IMR-90 (cell line): ENCODE results near the gene CHI3L1. TPM values are rescaled to one million over a fixed set of nuclear protein-coding genes. Genes with fewer than 3 reads are reported as not detected.

ENCODE experiments used
- ATAC-seq: fragments of 200-7000 bp; cut with Tn5 transposase; 2 replicates; pipeline ENCODE4 v1.9.1; 2020; ENCODE audit warnings: low read depth, mild to moderate bottlenecking, moderate library complexity
- BruUV-seq: library from RNA; stranded (reverse); fragments of 400-500 nt; replicated peaks from 2 replicates; lab custom pipeline; 2021; lab: Mats Ljungman, UMichigan
- CTCF ChIA-PET: fragments of 300-600 bp; formaldehyde crosslinking; extraction: SDS; loops from one replicate; lab custom pipeline; 2021; ENCODE audit warnings: antibody characterized with exemption; lab: Yijun Ruan, JAX
- POLR2A ChIA-PET: fragments of 300-600 bp; sonication (Branson Sonifier 250); formaldehyde crosslinking; loops from one replicate; lab custom pipeline; 2022; ENCODE audit warnings: antibody characterized with exemption; ENCODE audit not compliant: unreplicated experiment; lab: Charles Lee
- DNase-seq: peaks from one replicate; pipeline ENCODE4 v3.0.0; 2013
- H2AFZ ChIP-seq: replicated peaks from 2 replicates; pipeline ENCODE3; 2013; ENCODE audit warnings: low read length, mild to moderate bottlenecking; ENCODE audit not compliant: poor library complexity
- H2AK5ac ChIP-seq: 2 replicates; pipeline ENCODE4 v1.6.1; 2013; ENCODE audit warnings: low read depth, low read length, inconsistent platforms
- H2AK9ac ChIP-seq: replicated peaks from 2 replicates; pipeline ENCODE3; 2013; ENCODE audit warnings: mild to moderate bottlenecking, low read depth, low read length, moderate library complexity; ENCODE audit not compliant: poor library complexity
- H2BK120ac ChIP-seq: 2 replicates; pipeline ENCODE4 v1.6.1; 2013; ENCODE audit warnings: low read depth, low read length, inconsistent platforms
- H2BK15ac ChIP-seq: 3 replicates; pipeline ENCODE4 v1.6.1; 2013; ENCODE audit warnings: low read depth, low read length, inconsistent platforms
- H2BK20ac ChIP-seq: 2 replicates; pipeline ENCODE4 v1.6.1; 2013; ENCODE audit warnings: low read depth, mild to moderate bottlenecking, inconsistent platforms, low read length, moderate library complexity
- H2BK5ac ChIP-seq: 2 replicates; pipeline ENCODE4 v1.6.1; 2013; ENCODE audit warnings: mild to moderate bottlenecking, low read depth, low read length, inconsistent platforms; ENCODE audit not compliant: poor library complexity, severe bottlenecking
- H3K14ac ChIP-seq: replicated peaks from 2 replicates; pipeline ENCODE4 v1.6.1; 2013; ENCODE audit warnings: low read depth, low read length, inconsistent platforms
- H3K18ac ChIP-seq: 2 replicates; pipeline ENCODE4 v1.6.1; 2013; ENCODE audit warnings: low read depth, low read length, control low read depth
- H3K23ac ChIP-seq: 2 replicates; pipeline ENCODE4 v1.6.1; 2013; ENCODE audit warnings: low read depth, low read length, inconsistent platforms
- H3K27ac ChIP-seq: 2 replicates; pipeline ENCODE4 v1.5.1; 2013; ENCODE audit warnings: mild to moderate bottlenecking, control low read depth, low read length; ENCODE audit not compliant: insufficient read depth
- H3K27me3 ChIP-seq: 2 replicates; pipeline ENCODE4 v1.6.1; 2013; ENCODE audit warnings: low read length; ENCODE audit not compliant: control insufficient read depth, insufficient read depth
- H3K36me3 ChIP-seq: 2 replicates; pipeline ENCODE4 v1.6.1; 2013; ENCODE audit warnings: low read length, mixed read lengths; ENCODE audit not compliant: control insufficient read depth, insufficient read depth
- H3K4ac ChIP-seq: 2 replicates; pipeline ENCODE4 v1.6.1; 2013; ENCODE audit warnings: low read depth, low read length, inconsistent platforms
- H3K4me1 ChIP-seq: 2 replicates; pipeline ENCODE4 v1.6.1; 2013; ENCODE audit warnings: low read length, mixed read lengths; ENCODE audit not compliant: control insufficient read depth, insufficient read depth
- H3K4me2 ChIP-seq: 2 replicates; pipeline ENCODE4 v1.6.1; 2013; ENCODE audit warnings: low read depth, mild to moderate bottlenecking, control low read depth, low read length, moderate library complexity
- H3K4me3 ChIP-seq: 2 replicates; pipeline ENCODE4 v1.5.1; 2013; ENCODE audit warnings: low read depth, mild to moderate bottlenecking, control low read depth, low read length, moderate library complexity; ENCODE audit not compliant: insufficient read depth
- H3K56ac ChIP-seq: 2 replicates; pipeline ENCODE4 v1.6.1; 2013; ENCODE audit warnings: low read length, inconsistent platforms; ENCODE audit not compliant: insufficient read depth; ENCODE audit errors: extremely low read depth
- H3K79me1 ChIP-seq, 2 experiments: 2 replicates each; pipeline ENCODE4 v1.6.1; 2013; ENCODE audit warnings: low read length in 2 of 2, inconsistent platforms in 1 of 2, low read depth in 1 of 2
- H3K9ac ChIP-seq: 2 replicates; pipeline ENCODE4 v1.6.1; 2013; ENCODE audit warnings: low read depth, low read length, control low read depth
- H3K9me1 ChIP-seq: 2 replicates; pipeline ENCODE4 v1.6.1; 2013; ENCODE audit warnings: low read length, inconsistent platforms; ENCODE audit not compliant: insufficient read depth
- H3K9me3 ChIP-seq: 2 replicates; pipeline ENCODE4 v1.6.1; 2013; ENCODE audit warnings: low read length; ENCODE audit not compliant: control insufficient read depth, insufficient read depth
- H4K20me1 ChIP-seq: 2 replicates; pipeline ENCODE4 v1.6.1; 2013; ENCODE audit warnings: low read length, inconsistent platforms; ENCODE audit not compliant: insufficient read depth
- H4K5ac ChIP-seq: 2 replicates; pipeline ENCODE4 v1.6.1; 2013; ENCODE audit warnings: mild to moderate bottlenecking, low read depth, low read length, control low read depth
- H4K8ac ChIP-seq, 2 experiments: 2 replicates each; pipeline ENCODE4 v1.6.1; 2013; ENCODE audit warnings: low read depth in 2 of 2, low read length in 2 of 2, control low read depth in 1 of 2, inconsistent platforms in 1 of 2
- H4K91ac ChIP-seq: 2 replicates; pipeline ENCODE4 v1.6.1; 2013; ENCODE audit warnings: low read depth, low read length, inconsistent platforms; ENCODE audit not compliant: insufficient read depth
- CEBPB ChIP-seq: IDR thresholded peaks from 2 replicates; pipeline ENCODE4 v1.6.1; 2012; ENCODE audit warnings: low read depth, low read length, improper control_type of control experiment
- CHD1 ChIP-seq: IDR thresholded peaks from 2 replicates; pipeline ENCODE4 v1.6.1; 2012; ENCODE audit warnings: low read depth, low read length, improper control_type of control experiment
- FOS ChIP-seq: fragments of 150-350 bp; IDR thresholded peaks from 2 replicates; pipeline ENCODE4 v1.6.1; 2016; ENCODE audit warnings: low read depth, low read length
- MAFK ChIP-seq: IDR thresholded peaks from 2 replicates; pipeline ENCODE4 v1.6.1; 2012; ENCODE audit warnings: low read depth, low read length, improper control_type of control experiment
- MAZ ChIP-seq: IDR thresholded peaks from 2 replicates; pipeline ENCODE4 v1.6.1; 2012; ENCODE audit warnings: low read depth, mild to moderate bottlenecking, low read length, improper control_type of control experiment, moderate library complexity, borderline replicate concordance
- SMC3 ChIP-seq: fragments of 150-350 bp; IDR thresholded peaks from 2 replicates; pipeline ENCODE4 v1.6.1; 2016; ENCODE audit warnings: low read depth, mild to moderate bottlenecking, antibody characterized with exemption, low read length, moderate library complexity
- WGBS, 2 experiments: methylation state at CpG; one replicate each; pipeline versions ENCODE4 v1.1.5 to v1.1.7; 2013; ENCODE audit warnings: missing lambda C conversion rate in 2 of 2; ENCODE audit not compliant: insufficient read length in 1 of 2; ENCODE audit errors: extremely low coverage in 2 of 2; 5-methylcytosine and 5-hydroxymethylcytosine counted together
- dilution Hi-C: fragments of 300-500 bp; cut with HindIII; formaldehyde crosslinking; loops from one replicate; pipeline ENCODE4 v1.14.3; 2018; ENCODE audit warnings: low sequenced_read_pairs; ENCODE audit not compliant: unreplicated experiment
- in situ Hi-C: fragments of 300-500 bp; cut with MboI; formaldehyde crosslinking; loops from 3 replicates; pipeline ENCODE4 v1.14.3; 2019; ENCODE audit warnings: low sequenced_read_pairs, inconsistent platforms, mixed read lengths
- intact Hi-C: fragments of 100-400 bp; cut with micrococcal nuclease; formaldehyde crosslinking; loops from 2 replicates; pipeline ENCODE4 v1.10.0; 2022
- polyA plus RNA-seq, 3 experiments: library from polyadenylated mRNA; depleted of rRNA; stranded (reverse); fragments of >200 nt; gene quantifications; 2 replicates each; pipeline ENCODE4 v1.2.3, GENCODE V29; 2012; ENCODE audit warnings: low replicate concordance in 1 of 3
- total RNA-seq: library from RNA; depleted of rRNA; stranded (reverse); fragments of >200 nt; gene quantifications from 2 replicates; pipeline ENCODE4 v1.2.3, GENCODE V29; 2012
- TF ChIP-seq, protein P1 (sequence below): fragments of 150-350 bp; IDR thresholded peaks from 2 replicates; pipeline ENCODE4 v1.6.1; 2016; ENCODE audit warnings: low read depth, mild to moderate bottlenecking, low read length, moderate library complexity, borderline replicate concordance
- TF ChIP-seq, protein P2 (sequence below): conservative IDR thresholded peaks from 2 replicates; pipeline ENCODE4 v1.5.1; 2012; ENCODE audit warnings: mild to moderate bottlenecking, low read depth, low read length, improper control_type of control experiment

The CHI3L1 gene
- total and polyA plus RNA-seq, 2 of the 4 experiments (the other 2 are of a cell fraction), result 0.17 TPM; not detected in 1

DNA sequence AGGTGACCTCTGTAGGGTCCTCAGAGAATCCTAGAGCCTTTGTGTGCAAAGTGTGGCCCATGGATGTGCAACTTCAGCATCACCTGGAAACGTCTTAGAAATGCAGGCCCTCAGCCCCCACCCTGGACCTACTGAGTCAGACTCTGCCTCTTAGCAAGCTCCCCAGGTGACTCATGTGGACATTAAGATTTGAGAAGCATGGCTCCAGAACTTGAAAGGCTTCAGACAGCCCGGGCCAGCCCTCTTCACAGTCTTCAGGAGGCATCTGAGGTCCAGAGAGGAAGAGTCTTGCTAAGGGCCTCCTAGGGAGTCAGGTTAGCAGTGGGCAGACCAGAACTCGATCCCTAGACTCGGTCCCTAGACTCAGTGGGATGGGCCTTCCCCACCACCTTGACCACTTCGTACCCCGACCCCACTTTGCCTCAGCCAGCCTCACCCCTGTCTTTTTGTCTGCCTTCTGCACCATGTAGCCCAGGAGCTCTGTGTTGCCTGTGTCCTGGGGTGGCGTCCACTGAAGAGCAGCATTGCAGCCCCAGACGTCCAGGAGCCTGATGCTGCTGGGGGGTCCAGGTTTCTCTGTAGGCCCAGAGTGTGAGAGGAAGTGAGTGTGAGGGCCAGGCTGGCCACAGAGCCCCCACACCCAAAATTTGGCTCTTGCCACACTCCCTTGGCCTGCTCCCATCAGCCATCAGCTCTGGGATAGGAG, 15.7 kb downstream of the CHI3L1 start:
- no peak overlapping the region for H4K8ac ChIP-seq
- H3K27me3 ChIP-seq, result peaks cover 2% of the 10 kb centered on the region; the same call in 1 of the 2 replicates
- ChIA-PET CTCF (interaction anchor here (2.3 to 2.9 kb wide), 2 partner anchors 53 to 131 kb away, joined by 6 to 20 read pairs; no protein-coding TSS in a partner anchor), POLR2A (no interaction called here)
- no peak overlapping the region for H3K4me2 ChIP-seq
- TF ChIP-seq SMC3 (no peak), FOS (no peak), CEBPB (no peak), CHD1 (no peak), MAFK (no peak), MAZ (no peak)
- TF ChIP-seq, protein P1, sequence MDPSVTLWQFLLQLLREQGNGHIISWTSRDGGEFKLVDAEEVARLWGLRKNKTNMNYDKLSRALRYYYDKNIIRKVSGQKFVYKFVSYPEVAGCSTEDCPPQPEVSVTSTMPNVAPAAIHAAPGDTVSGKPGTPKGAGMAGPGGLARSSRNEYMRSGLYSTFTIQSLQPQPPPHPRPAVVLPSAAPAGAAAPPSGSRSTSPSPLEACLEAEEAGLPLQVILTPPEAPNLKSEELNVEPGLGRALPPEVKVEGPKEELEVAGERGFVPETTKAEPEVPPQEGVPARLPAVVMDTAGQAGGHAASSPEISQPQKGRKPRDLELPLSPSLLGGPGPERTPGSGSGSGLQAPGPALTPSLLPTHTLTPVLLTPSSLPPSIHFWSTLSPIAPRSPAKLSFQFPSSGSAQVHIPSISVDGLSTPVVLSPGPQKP, result no peak
- TF ChIP-seq, protein P2, sequence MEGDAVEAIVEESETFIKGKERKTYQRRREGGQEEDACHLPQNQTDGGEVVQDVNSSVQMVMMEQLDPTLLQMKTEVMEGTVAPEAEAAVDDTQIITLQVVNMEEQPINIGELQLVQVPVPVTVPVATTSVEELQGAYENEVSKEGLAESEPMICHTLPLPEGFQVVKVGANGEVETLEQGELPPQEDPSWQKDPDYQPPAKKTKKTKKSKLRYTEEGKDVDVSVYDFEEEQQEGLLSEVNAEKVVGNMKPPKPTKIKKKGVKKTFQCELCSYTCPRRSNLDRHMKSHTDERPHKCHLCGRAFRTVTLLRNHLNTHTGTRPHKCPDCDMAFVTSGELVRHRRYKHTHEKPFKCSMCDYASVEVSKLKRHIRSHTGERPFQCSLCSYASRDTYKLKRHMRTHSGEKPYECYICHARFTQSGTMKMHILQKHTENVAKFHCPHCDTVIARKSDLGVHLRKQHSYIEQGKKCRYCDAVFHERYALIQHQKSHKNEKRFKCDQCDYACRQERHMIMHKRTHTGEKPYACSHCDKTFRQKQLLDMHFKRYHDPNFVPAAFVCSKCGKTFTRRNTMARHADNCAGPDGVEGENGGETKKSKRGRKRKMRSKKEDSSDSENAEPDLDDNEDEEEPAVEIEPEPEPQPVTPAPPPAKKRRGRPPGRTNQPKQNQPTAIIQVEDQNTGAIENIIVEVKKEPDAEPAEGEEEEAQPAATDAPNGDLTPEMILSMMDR, result no peak
- no peak overlapping the region for H4K91ac ChIP-seq
- H3K36me3 ChIP-seq, result no peaks in the 10 kb centered on the region
- no peak overlapping the region for H3K4me3 ChIP-seq
- dilution Hi-C loops, result no loop called here
- H2BK5ac ChIP-seq, result no peak overlapping the region
- no peak overlapping the region for H3K4ac ChIP-seq
- no peak overlapping the region for H2AK9ac ChIP-seq
- H3K9me1 ChIP-seq, result no peaks in the 10 kb centered on the region
- peak; percentile 22 for DNase-seq
- H3K27ac ChIP-seq, result no peak overlapping the region
- no peak overlapping the region for H2BK20ac ChIP-seq
- no peaks in the 10 kb centered on the region for H3K9me3 ChIP-seq
- no peak overlapping the region for H2AFZ ChIP-seq
- H2BK15ac ChIP-seq, result no peak overlapping the region
- in situ Hi-C loops, result no loop called here
- no peaks in the 10 kb centered on the region for H3K79me1 ChIP-seq
- H3K56ac ChIP-seq, result no peak overlapping the region
- no peak for ATAC-seq
- intact Hi-C loops, result no loop called here
- no peak overlapping the region for H3K14ac ChIP-seq
- no peak overlapping the region for H3K9ac ChIP-seq
- peaks cover under 1% of the 10 kb centered on the region; the same call in 1 of the 2 replicates for H3K4me1 ChIP-seq
- no peak overlapping the region for H4K5ac ChIP-seq
- H2AK5ac ChIP-seq, result no peak overlapping the region
- no peaks in the 10 kb centered on the region for H4K20me1 ChIP-seq
- BruUV-seq, result no TSS peak
- 71% methylated on average over 3 of the region's 8 CpGs; no CpG with 5 or more reads in 1 of the 2 experiments for WGBS, 2 experiments
- no peak overlapping the region for H3K18ac ChIP-seq
- H2BK120ac ChIP-seq, result no peak overlapping the region
- no peak overlapping the region for H3K23ac ChIP-seq
